Liver (tissue), 9 donors: ENCODE results near the gene DCTPP1. TPM values are rescaled to one million over a fixed set of nuclear protein-coding genes. Genes with fewer than 3 reads are reported as not detected.

Experiments
- DNase-seq: peaks from one replicate; pipeline ENCODE4 v3.0.0-alpha.2; 2017; ENCODE audit warnings: low spot score
- H3K27ac ChIP-seq, 2 donors: one replicate each; pipeline ENCODE4 v1.7.0; 2013; ENCODE audit warnings: inconsistent platforms in 2 of 2, low read length in 2 of 2, control low read depth in 1 of 2, low read depth in 1 of 2, mild to moderate bottlenecking in 1 of 2
- H3K27me3 ChIP-seq, 4 donors: one replicate each; pipeline versions ENCODE4 v1.6.1 to v1.7.0; 2013; ENCODE audit warnings: low read length in 3 of 4, inconsistent platforms in 1 of 4, mild to moderate bottlenecking in 1 of 4, moderate library complexity in 1 of 4; ENCODE audit not compliant: control insufficient read depth in 4 of 4, insufficient read depth in 4 of 4
- H3K36me3 ChIP-seq, 4 donors: one replicate each; pipeline versions ENCODE4 v1.6.1 to v1.7.0; 2013; ENCODE audit warnings: low read length in 3 of 4, mild to moderate bottlenecking in 3 of 4, low read depth in 1 of 4, moderate library complexity in 1 of 4; ENCODE audit not compliant: control insufficient read depth in 4 of 4, insufficient read depth in 3 of 4
- H3K4me1 ChIP-seq, 4 donors: one replicate each; pipeline versions ENCODE4 v1.6.1 to v1.7.0; 2013; ENCODE audit warnings: low read length in 3 of 4, mild to moderate bottlenecking in 3 of 4, moderate library complexity in 1 of 4; ENCODE audit not compliant: control insufficient read depth in 4 of 4, insufficient read depth in 4 of 4
- H3K4me3 ChIP-seq, 3 donors: one replicate each; pipeline versions ENCODE4 v1.6.1 to v1.7.0; 2013; ENCODE audit warnings: low read length in 3 of 3, control low read depth in 1 of 3, low read depth in 1 of 3, mild to moderate bottlenecking in 1 of 3
- H3K9ac ChIP-seq, 2 donors: one replicate each; pipeline ENCODE4 v1.7.0; 2013; ENCODE audit warnings: low read length in 2 of 2, mild to moderate bottlenecking in 2 of 2, moderate library complexity in 2 of 2, control low read depth in 1 of 2, low read depth in 1 of 2
- H3K9me3 ChIP-seq, 4 donors: one replicate each; pipeline versions ENCODE4 v1.6.1 to v1.7.0; 2013; ENCODE audit warnings: low read length in 3 of 4; ENCODE audit not compliant: control insufficient read depth in 4 of 4
- EGR1 ChIP-seq, 2 donors: IDR thresholded peaks; 2 replicates each; pipeline ENCODE4 v1.6.1; 2016 to 2018; ENCODE audit warnings: antibody characterized with exemption in 2 of 2, low read depth in 2 of 2
- FOXA1 ChIP-seq: IDR thresholded peaks from 2 replicates; pipeline ENCODE4 v1.6.1; 2016; ENCODE audit warnings: antibody characterized with exemption
- FOXA2 ChIP-seq: IDR thresholded peaks from 2 replicates; pipeline ENCODE4 v1.6.1; 2016; ENCODE audit warnings: antibody characterized with exemption
- GABPA ChIP-seq, 2 donors: IDR thresholded peaks in 1 of 2; conservative IDR thresholded peaks in 1 of 2; 2 replicates each; pipeline ENCODE4 v1.6.1; 2016; ENCODE audit warnings: antibody characterized with exemption in 2 of 2, mild to moderate bottlenecking in 1 of 2, moderate library complexity in 1 of 2
- HNF4A ChIP-seq, 2 donors: conservative IDR thresholded peaks; 2 replicates each; pipeline ENCODE4 v1.6.1; 2016; ENCODE audit warnings: antibody characterized with exemption in 2 of 2, mild to moderate bottlenecking in 2 of 2
- HNF4G ChIP-seq: IDR thresholded peaks from 2 replicates; pipeline ENCODE4 v1.6.1; 2016; ENCODE audit warnings: antibody characterized with exemption
- JUND ChIP-seq, 2 donors: IDR thresholded peaks; 2 replicates each; pipeline ENCODE4 v1.6.1; 2016; ENCODE audit warnings: antibody characterized with exemption in 2 of 2
- NR2F2 ChIP-seq: IDR thresholded peaks from 2 replicates; pipeline ENCODE4 v1.6.1; 2016; ENCODE audit warnings: antibody characterized with exemption
- RAD21 ChIP-seq, 2 donors: IDR thresholded peaks; 2 replicates each; pipeline ENCODE4 v1.6.1; 2016; ENCODE audit warnings: antibody characterized with exemption in 2 of 2, mild to moderate bottlenecking in 2 of 2
- RXRA ChIP-seq, 2 donors: IDR thresholded peaks; 2 replicates each; pipeline ENCODE4 v1.6.1; 2017 to 2018; ENCODE audit warnings: antibody characterized with exemption in 2 of 2, mild to moderate bottlenecking in 1 of 2
- SP1 ChIP-seq: IDR thresholded peaks from 2 replicates; pipeline ENCODE4 v1.6.1; 2018; ENCODE audit warnings: antibody characterized with exemption, mild to moderate bottlenecking
- TAF1 ChIP-seq: conservative IDR thresholded peaks from 2 replicates; pipeline ENCODE4 v1.6.1; 2016; ENCODE audit warnings: antibody characterized with exemption, mild to moderate bottlenecking
- YY1 ChIP-seq: IDR thresholded peaks from 2 replicates; pipeline ENCODE4 v1.6.1; 2016; ENCODE audit warnings: antibody characterized with exemption, mild to moderate bottlenecking
- WGBS: extraction: QIAGEN DNeasy Blood & Tissue Kit; methylation state at CpG from one replicate; pipeline ENCODE4 v1.1.7; 2013; 5-methylcytosine and 5-hydroxymethylcytosine counted together
- polyA plus RNA-seq, 2 donors: library from polyadenylated mRNA; stranded (reverse) in 1 of 2; unstranded in 1 of 2; fragments of 200-250 nt in 1 of 2; fragments of >200 nt in 1 of 2; fragmentation: Nextera tagmentation in 1 of 2; extraction: Ambion mirVana in 1 of 2; gene quantifications; one replicate each; pipeline versions ENCODE4 v1.2.1 to v1.2.3, GENCODE V29; 2013 to 2015
- total RNA-seq, 2 donors: library from RNA; depleted of rRNA; stranded (reverse); fragments of >200 nt; gene quantifications; one replicate each; pipeline ENCODE4 v1.2.3, GENCODE V29; 2014
- TF ChIP-seq, protein P1 (sequence below): IDR thresholded peaks from 2 replicates; pipeline ENCODE4 v1.6.1; 2016; ENCODE audit warnings: antibody characterized with exemption, mild to moderate bottlenecking
- TF ChIP-seq, protein P2 (sequence below): IDR thresholded peaks from 2 replicates; pipeline ENCODE4 v1.6.1; 2016; ENCODE audit warnings: antibody characterized with exemption
- TF ChIP-seq, protein P3 (sequence below): IDR thresholded peaks from 2 replicates; pipeline ENCODE4 v1.6.1; 2016; ENCODE audit warnings: antibody characterized with exemption
- TF ChIP-seq, protein P4 (sequence below): fragments of 150-350 bp; IDR thresholded peaks from 2 replicates; pipeline ENCODE4 v1.5.1; 2017; ENCODE audit warnings: improper control_type of control experiment, low read depth, low read length; ENCODE audit not compliant: missing input control
- donor health status: healthy.
- donor health status: healthy.
- donor health status: healthy.
- donor health status: healthy.
- donor health status: healthy.

The DCTPP1 gene
- total and polyA plus RNA-seq, 4 donors: 6.0 to 18.8 (median 15.0) TPM

DNA sequence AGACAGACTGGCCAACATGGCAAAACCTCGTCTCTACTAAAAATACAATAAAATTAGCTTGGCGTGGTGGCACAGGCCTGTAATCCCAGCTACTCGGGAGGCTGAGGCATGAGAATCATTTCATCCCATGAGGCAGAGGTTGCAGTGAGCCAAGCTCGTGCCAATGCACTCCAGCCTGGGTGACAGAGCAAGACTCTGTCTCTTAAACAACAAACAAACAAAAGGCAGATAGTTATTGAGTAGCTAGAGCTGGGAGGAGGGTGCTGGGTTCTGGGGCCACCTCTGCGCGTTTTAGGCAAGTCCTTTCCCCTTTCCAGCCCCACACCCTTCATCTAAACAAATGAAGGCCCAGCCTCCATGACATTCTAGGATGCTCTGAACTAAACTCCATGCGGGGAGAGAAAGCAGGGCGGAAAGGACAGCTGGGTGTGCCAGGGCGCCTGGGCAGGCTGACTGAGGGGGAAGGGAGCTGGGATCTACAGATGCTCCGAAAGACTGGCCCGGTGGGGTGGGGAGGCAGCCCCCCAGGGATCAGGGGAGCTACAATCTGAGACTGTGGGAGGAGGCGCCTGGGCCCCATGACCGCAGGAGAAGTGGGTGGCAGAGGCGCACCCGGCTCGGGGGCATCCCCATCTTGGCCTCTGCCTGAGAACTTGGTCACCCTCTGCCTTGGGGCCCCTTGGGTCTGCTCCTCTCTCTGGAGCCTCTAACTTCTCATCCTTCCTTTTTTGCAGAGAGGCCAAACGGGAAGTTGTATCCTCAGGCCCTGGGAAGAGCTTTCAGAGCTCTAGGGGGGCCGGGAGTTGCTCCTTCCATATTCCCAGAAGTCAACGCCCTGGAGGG lies 43.6 kb upstream of the DCTPP1 start:
- peaks cover 4 to 14% (median 8%) of the 10 kb centered on the region in 4 donors for H3K4me1 ChIP-seq
- peak overlapping the region in 2 of 3 donors; percentile 9 to 11 for H3K4me3 ChIP-seq

DNA sequence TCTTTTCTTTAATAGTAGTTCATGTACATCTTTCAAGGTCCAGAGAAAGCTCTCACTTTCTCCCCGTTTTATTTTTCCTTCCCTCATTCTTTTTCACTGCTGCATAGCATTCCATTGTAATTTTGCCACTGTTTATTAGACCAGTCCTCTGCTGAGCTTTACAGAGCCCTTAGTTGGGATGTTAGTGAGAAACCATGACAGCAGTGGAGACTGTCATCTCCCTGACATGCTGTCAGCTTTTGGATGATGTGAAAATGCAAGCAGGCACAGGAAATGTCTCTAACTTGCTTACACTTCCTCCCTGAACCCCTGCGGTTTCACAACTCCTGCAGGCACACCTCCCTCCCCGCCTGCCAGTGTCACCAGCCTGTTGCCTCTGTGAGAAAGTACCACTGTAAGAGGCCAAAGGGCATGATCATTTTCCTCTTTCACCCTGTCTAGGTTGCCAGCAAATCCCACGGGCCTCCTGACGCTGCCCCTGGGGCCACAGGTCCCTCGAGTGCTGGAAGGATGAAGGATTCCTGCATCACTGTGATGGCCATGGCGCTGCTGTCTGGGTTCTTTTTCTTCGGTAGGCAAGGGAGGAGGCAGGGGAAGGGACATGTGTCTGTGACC lies 42.6 kb upstream of the DCTPP1 start, which contains the start of gene ITGAL:
Gene ITGAL (plus strand): TSS at position 415 of the 615 bp plus-strand sequence. CDS start 96 bp downstream, at position 511.
- Histone ChIP-seq H3K27ac (peak within 1 kb of the TSS; percentile 70 to 76), H3K9ac (peak within 1 kb of the TSS in 1 of 2 donors; percentile 27), H3K4me1 (peaks cover 4 to 14% (median 8%) of the 10 kb centered on the region in 4 donors), H3K36me3 (no peaks in the 10 kb centered on the region), H3K4me3 (peak within 1 kb of the TSS; percentile 7 to 21 (median 11)), H3K27me3 (no peaks in the 10 kb centered on the region), H3K9me3 (no peaks in the 10 kb centered on the region)
- no peak for DNase-seq
- 31% methylated on average over 8 of the region's 8 CpGs for WGBS
- TF ChIP-seq, protein P1, sequence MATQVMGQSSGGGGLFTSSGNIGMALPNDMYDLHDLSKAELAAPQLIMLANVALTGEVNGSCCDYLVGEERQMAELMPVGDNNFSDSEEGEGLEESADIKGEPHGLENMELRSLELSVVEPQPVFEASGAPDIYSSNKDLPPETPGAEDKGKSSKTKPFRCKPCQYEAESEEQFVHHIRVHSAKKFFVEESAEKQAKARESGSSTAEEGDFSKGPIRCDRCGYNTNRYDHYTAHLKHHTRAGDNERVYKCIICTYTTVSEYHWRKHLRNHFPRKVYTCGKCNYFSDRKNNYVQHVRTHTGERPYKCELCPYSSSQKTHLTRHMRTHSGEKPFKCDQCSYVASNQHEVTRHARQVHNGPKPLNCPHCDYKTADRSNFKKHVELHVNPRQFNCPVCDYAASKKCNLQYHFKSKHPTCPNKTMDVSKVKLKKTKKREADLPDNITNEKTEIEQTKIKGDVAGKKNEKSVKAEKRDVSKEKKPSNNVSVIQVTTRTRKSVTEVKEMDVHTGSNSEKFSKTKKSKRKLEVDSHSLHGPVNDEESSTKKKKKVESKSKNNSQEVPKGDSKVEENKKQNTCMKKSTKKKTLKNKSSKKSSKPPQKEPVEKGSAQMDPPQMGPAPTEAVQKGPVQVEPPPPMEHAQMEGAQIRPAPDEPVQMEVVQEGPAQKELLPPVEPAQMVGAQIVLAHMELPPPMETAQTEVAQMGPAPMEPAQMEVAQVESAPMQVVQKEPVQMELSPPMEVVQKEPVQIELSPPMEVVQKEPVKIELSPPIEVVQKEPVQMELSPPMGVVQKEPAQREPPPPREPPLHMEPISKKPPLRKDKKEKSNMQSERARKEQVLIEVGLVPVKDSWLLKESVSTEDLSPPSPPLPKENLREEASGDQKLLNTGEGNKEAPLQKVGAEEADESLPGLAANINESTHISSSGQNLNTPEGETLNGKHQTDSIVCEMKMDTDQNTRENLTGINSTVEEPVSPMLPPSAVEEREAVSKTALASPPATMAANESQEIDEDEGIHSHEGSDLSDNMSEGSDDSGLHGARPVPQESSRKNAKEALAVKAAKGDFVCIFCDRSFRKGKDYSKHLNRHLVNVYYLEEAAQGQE: peak; percentile 27
- TF ChIP-seq EGR1 (IDR thresholded peaks at IDR 0.05; ENCODE audit: low read depth in 2 of 2) (peak; percentile 50 to 75), TAF1 (no peak), FOXA2 (no peak), JUND (IDR thresholded peaks at IDR 0.05) (peak in 1 of 2 donors; percentile 28), NR2F2 (peak; percentile 56), FOXA1 (peak; percentile 16), HNF4A (conservative IDR thresholded peaks at IDR 0.05) (peak; percentile 82 to 90), GABPA (IDR thresholded peaks at IDR 0.05 in 1 of 2, conservative IDR thresholded peaks at IDR 0.05 in 1 of 2) (peak in 1 of 2 donors; percentile 68), RXRA (IDR thresholded peaks at IDR 0.05) (peak; percentile 81 to 87), RAD21 (IDR thresholded peaks at IDR 0.05) (peak; percentile 40 to 62), YY1 (peak; percentile 70), HNF4G (peak; percentile 43), SP1 (peak; percentile 78)
- TF ChIP-seq, protein P2, sequence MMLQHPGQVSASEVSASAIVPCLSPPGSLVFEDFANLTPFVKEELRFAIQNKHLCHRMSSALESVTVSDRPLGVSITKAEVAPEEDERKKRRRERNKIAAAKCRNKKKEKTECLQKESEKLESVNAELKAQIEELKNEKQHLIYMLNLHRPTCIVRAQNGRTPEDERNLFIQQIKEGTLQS: no peak
- TF ChIP-seq, protein P3, sequence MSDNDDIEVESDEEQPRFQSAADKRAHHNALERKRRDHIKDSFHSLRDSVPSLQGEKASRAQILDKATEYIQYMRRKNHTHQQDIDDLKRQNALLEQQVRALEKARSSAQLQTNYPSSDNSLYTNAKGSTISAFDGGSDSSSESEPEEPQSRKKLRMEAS: peak; percentile 93
- TF ChIP-seq, protein P4, sequence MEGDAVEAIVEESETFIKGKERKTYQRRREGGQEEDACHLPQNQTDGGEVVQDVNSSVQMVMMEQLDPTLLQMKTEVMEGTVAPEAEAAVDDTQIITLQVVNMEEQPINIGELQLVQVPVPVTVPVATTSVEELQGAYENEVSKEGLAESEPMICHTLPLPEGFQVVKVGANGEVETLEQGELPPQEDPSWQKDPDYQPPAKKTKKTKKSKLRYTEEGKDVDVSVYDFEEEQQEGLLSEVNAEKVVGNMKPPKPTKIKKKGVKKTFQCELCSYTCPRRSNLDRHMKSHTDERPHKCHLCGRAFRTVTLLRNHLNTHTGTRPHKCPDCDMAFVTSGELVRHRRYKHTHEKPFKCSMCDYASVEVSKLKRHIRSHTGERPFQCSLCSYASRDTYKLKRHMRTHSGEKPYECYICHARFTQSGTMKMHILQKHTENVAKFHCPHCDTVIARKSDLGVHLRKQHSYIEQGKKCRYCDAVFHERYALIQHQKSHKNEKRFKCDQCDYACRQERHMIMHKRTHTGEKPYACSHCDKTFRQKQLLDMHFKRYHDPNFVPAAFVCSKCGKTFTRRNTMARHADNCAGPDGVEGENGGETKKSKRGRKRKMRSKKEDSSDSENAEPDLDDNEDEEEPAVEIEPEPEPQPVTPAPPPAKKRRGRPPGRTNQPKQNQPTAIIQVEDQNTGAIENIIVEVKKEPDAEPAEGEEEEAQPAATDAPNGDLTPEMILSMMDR: no peak

More for the DNA sequence above, 43.6 kb upstream of the DCTPP1 start:
- H3K36me3 ChIP-seq: no peaks in the 10 kb centered on the region
- H3K27ac ChIP-seq: peak overlapping the region; percentile 70 to 76
- H3K9ac ChIP-seq: peak overlapping the region in 1 of 2 donors; percentile 27
- TF ChIP-seq JUND (IDR thresholded peaks at IDR 0.05) (no peak), FOXA1 (no peak), YY1 (no peak), SP1 (no peak), TAF1 (no peak), HNF4A (conservative IDR thresholded peaks at IDR 0.05) (no peak), GABPA (IDR thresholded peaks at IDR 0.05 in 1 of 2, conservative IDR thresholded peaks at IDR 0.05 in 1 of 2) (no peak)
- TF ChIP-seq, protein P4: no peak
- no peaks in the 10 kb centered on the region for H3K27me3 ChIP-seq
- no peak for DNase-seq
- H3K9me3 ChIP-seq: no peaks in the 10 kb centered on the region
- WGBS: 66% methylated on average over 19 of the region's 19 CpGs
